Measurements from ENCODE around the gene SYTL3.

DNA sequence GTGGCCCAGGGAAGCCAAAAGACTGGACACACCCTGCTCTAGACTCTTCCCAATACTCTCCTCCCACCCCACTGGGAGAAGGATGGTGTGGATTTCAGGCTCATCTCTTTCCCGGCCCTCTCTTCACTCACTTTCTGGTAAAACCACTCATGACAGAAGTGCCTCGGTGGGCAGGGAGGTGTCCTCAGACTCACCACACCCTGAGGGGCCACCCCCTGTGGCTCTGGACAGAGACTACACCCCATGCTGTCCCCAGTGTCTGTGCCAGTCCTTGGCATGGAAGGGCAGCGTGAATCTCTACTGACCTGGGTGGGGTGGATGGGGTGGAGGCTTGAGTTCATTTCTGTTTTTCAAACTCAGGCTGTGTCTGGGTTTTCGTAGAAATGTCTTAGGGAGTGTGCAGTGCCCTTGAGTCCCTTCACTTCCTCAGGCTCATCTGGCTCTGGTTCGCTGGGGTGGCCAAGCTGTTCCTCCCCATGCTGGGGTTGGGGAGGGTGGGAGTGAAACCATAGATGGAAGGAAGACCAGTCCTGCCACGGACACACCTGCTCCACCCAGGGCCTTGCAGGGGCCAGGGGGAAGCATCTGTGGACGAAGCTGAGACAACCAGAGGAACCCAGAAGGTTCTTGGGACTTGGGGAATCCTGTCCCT is 110.2 kb downstream of the SYTL3 start:
- TF ChIP-seq, protein P1, sequence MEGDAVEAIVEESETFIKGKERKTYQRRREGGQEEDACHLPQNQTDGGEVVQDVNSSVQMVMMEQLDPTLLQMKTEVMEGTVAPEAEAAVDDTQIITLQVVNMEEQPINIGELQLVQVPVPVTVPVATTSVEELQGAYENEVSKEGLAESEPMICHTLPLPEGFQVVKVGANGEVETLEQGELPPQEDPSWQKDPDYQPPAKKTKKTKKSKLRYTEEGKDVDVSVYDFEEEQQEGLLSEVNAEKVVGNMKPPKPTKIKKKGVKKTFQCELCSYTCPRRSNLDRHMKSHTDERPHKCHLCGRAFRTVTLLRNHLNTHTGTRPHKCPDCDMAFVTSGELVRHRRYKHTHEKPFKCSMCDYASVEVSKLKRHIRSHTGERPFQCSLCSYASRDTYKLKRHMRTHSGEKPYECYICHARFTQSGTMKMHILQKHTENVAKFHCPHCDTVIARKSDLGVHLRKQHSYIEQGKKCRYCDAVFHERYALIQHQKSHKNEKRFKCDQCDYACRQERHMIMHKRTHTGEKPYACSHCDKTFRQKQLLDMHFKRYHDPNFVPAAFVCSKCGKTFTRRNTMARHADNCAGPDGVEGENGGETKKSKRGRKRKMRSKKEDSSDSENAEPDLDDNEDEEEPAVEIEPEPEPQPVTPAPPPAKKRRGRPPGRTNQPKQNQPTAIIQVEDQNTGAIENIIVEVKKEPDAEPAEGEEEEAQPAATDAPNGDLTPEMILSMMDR (IDR thresholded peaks at IDR 0.05): no peak
- TF ChIP-seq POLR2A (IDR thresholded peaks at IDR 0.05): no peak

Data from Peyer's patch (tissue), 4 donors.